Measurements from ENCODE around the gene MBTPS1. TPM values are rescaled to one million over a fixed set of nuclear protein-coding genes. Genes with fewer than 3 reads are reported as not detected.

MBTPS1 gene
- polyA plus RNA-seq, 2 of the 4 experiments (the other 2 are of a cell fraction): 50.3 to 88.4 TPM

GRCh38 chr16:84087001-84087400 lies 29.7 kb downstream of the MBTPS1 start:
- ChIA-PET POLR2A (interaction anchor here (0.7 kb wide), 1 partner anchor 30 kb away, joined by 3 read pairs; the partner anchor contains the start of gene MBTPS1), CTCF (interaction anchor here (0.9 to 3.4 kb wide), 10 partner anchors 9 to 397 kb away, joined by 3 to 17 read pairs (median 6); partner anchors contain the start of gene TAF1C)
- Histone ChIP-seq H3K9me3 (no peaks in the 10 kb centered on the region), H3K4me2 (no peak overlapping the region), H3K4me1 (no peaks in the 10 kb centered on the region), H3K27ac (no peak overlapping the region), H3K4me3 (no peak overlapping the region)
- 87% methylated on average over 12 of the region's 12 CpGs for WGBS (ENCODE audit: missing lambda C conversion rate)
- TF ChIP-seq HOXB5 (CRISPR knock-in tag; IDR thresholded peaks at IDR 0.05) (no peak), TP53 (CRISPR knock-in tag; IDR thresholded peaks at IDR 0.05) (no peak), FOSB (CRISPR knock-in tag; IDR thresholded peaks at IDR 0.05) (no peak), ZC3H11A (IDR thresholded peaks at IDR 0.05) (no peak), SMC3 (IDR thresholded peaks at IDR 0.05) (no peak), CHD4 (IDR thresholded peaks at IDR 0.05; ENCODE audit: borderline replicate concordance) (no peak), FOXS1 (CRISPR knock-in tag; IDR thresholded peaks at IDR 0.05) (no peak), USF2 (IDR thresholded peaks at IDR 0.05) (no peak), FOSL2 (IDR thresholded peaks at IDR 0.05) (no peak), FOSL2 (CRISPR knock-in tag; IDR thresholded peaks at IDR 0.05) (no peak), HDAC2 (IDR thresholded peaks at IDR 0.05) (no peak), BHLHE40 (IDR thresholded peaks at IDR 0.05; ENCODE audit: low read depth, low read length) (no peak), CBX8 (IDR thresholded peaks at IDR 0.05) (no peak)
- FAIRE-seq (no peak), ATAC-seq (no peak), DNase-seq (ENCODE audit: low read depth in 1 of 2, low spot score in 1 of 2) (no peak)

GRCh38 chr16:84086341-84086740 lies 30.4 kb downstream of the MBTPS1 start:
- no peak overlapping the region for H3K4me3 ChIP-seq
- TF ChIP-seq PHF8 (IDR thresholded peaks at IDR 0.05; ENCODE audit: borderline replicate concordance, low read depth) (no peak), MYC (IDR thresholded peaks at IDR 0.05; ENCODE audit: borderline replicate concordance, low read length) (no peak), CBX8 (IDR thresholded peaks at IDR 0.05) (no peak), HMGXB4 (CRISPR knock-in tag; IDR thresholded peaks at IDR 0.05; ENCODE audit: borderline replicate concordance) (no peak), FOSL2 (IDR thresholded peaks at IDR 0.05) (no peak), FOSL2 (CRISPR knock-in tag; IDR thresholded peaks at IDR 0.05) (no peak), TFCP2L1 (CRISPR knock-in tag; IDR thresholded peaks at IDR 0.05) (no peak), CTCF (IDR thresholded peaks at IDR 0.05) (no peak), RNF2 (IDR thresholded peaks at IDR 0.05; ENCODE audit: borderline replicate concordance, low read depth) (no peak), SREBF2 (IDR thresholded peaks at IDR 0.05) (no peak), BCL3 (IDR thresholded peaks at IDR 0.05) (no peak), POLR2A (IDR thresholded peaks at IDR 0.05; ENCODE audit: low read length) (no peak), MAX (IDR thresholded peaks at IDR 0.05) (no peak), RFX5 (IDR thresholded peaks at IDR 0.05) (no peak), USF2 (IDR thresholded peaks at IDR 0.05) (no peak), ZFP36 (IDR thresholded peaks at IDR 0.05; ENCODE audit: borderline replicate concordance, partially characterized antibody) (no peak), ATOH8 (CRISPR knock-in tag; IDR thresholded peaks at IDR 0.05; ENCODE audit: low read depth) (no peak), HOXA7 (CRISPR knock-in tag; IDR thresholded peaks at IDR 0.05) (no peak), HOXB5 (CRISPR knock-in tag; IDR thresholded peaks at IDR 0.05) (no peak), RCOR1 (IDR thresholded peaks at IDR 0.05; ENCODE audit: low read depth, low read length) (no peak), EHF (CRISPR knock-in tag; IDR thresholded peaks at IDR 0.05) (no peak)
- 90% methylated on average over 11 of the region's 11 CpGs for WGBS (ENCODE audit: missing lambda C conversion rate)
- no peaks in the 10 kb centered on the region for H3K4me1 ChIP-seq
- FAIRE-seq (no peak), ATAC-seq (no peak), DNase-seq (ENCODE audit: low read depth in 1 of 2, low spot score in 1 of 2) (no peak)
- POLR2A ChIA-PET: interaction anchor here (0.5 kb wide), 1 partner anchor 189 kb away, joined by 3 read pairs; no protein-coding TSS in a partner anchor
- H3K9me3 ChIP-seq: no peaks in the 10 kb centered on the region
- no peak overlapping the region for H3K27ac ChIP-seq
- H3K4me2 ChIP-seq: no peak overlapping the region
- CTCF ChIA-PET: interaction anchor here (0.9 to 4.7 kb wide), 8 partner anchors 9 to 398 kb away, joined by 3 to 43 read pairs (median 6); partner anchors contain the start of gene TAF1C
